GM19023 (cell line): ENCODE data around the gene VCAM1.
"Not testable (repeated sequence)": the region's sequence is repeated elsewhere in the genome, so short reads cannot be mapped to it uniquely, and the experiment has no call there.

ENCODE experiments used
- ATAC-seq: cut with Tn5 transposase; IDR thresholded peaks from one replicate; pipeline ENCODE4 v1.9.1; 2021; ENCODE audit warnings: mild to moderate bottlenecking, moderate library complexity; ENCODE audit not compliant: unreplicated experiment

The VCAM1 gene

GRCh38 chr1:100773444-100773843 lies 53.9 kb downstream of the VCAM1 start:
- ATAC-seq = no peak

DNA sequence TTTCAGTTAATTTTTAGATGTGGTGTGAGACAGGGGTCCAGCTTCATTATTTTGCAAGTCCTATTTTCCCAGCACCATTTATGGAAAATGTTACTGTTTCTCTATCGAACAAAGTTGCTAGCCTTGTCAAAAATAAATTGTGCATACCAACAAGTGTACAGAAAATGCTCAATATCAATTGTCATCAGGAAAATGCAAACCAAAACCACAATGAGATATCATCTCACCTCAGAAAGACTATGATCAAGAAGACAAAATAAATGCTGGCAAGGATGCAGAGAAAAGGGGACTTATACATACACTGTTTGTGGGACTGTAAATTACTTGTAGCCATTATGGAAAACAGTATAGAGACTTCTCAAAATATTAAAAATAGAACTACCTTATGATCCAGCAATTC lies 54.8 kb downstream of the VCAM1 start:
- ATAC-seq = no peak

DNA sequence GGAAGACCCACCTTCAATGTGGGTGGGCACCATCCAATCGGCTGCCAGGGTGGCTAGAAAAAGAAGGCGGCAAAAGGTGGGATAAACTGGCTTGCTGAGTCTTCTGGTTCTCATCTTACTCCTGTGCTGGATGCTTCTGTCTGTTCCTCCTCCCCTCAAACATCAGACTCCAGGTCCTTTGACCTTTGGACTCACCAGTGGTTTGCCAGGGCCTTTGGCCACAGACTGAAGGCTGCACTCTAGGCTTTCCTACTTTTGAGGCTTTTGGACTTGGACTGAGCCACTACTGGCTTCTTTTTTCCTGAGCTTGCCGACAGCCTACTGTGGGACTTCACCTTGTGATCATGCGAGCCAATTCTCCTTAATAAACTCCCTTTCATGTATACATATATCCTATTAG lies 55.9 kb downstream of the VCAM1 start:
- ATAC-seq = no peak

DNA sequence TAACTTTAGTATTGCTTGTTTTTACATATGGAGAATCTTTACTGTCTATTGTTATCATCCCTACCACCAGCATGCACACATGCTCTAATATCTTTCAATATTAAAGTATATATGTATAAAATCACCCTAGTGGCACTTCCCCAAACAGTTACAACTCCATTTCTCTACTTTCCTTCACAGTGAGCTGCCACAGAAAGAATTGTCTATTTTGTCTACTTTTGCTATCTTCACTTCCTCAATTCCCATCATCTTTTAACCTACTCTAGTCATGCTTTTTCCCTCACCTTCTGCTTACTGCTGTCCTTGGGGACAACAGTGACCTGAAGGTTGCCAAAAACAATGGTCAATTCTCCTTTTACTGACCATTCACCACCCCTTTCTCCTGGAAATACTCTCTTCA lies 59.2 kb downstream of the VCAM1 start:
- ATAC-seq = no peak

DNA sequence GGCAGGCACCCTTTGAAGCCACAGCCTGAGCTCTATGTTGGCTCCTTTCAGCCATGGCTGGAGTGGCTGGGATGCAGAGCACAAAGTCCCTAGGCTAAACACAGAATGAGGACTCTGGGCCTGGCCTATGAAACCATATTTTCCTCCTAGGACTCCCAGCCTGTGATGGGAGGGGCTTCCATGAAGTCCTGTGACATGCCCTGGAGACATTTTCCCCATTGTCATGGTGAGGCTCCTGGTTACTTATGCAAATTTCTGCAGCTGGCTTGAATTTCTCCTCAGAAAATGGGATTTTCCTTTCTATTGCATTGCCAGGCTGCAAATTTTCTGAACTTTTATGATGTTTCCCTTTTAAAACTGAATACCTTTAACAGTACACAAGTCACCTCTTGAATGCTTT lies 61.3 kb downstream of the VCAM1 start:
- no peak for ATAC-seq

DNA sequence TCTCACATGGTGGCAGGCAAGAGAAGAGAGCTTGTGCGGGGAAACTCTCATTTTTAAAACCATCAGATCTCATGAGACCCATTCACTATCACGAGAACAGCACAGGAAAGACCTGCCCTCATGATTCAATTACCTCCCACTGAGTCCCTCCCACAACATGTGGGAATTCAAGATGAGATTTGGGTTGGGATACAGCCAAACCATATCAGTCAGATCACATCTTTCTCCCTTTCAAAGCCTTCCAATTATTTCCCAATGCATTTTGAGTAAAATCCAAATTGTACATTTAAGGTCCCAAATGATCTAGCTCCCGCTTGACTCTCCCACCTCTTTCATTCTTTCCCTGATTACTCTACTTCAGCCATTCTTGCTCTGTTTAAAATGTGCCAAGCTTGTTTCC lies 62.2 kb downstream of the VCAM1 start:
- ATAC-seq = not testable (repeated sequence)

GRCh38 chr1:100782473-100783039 lies 63.0 kb downstream of the VCAM1 start:
- no peak for ATAC-seq

DNA sequence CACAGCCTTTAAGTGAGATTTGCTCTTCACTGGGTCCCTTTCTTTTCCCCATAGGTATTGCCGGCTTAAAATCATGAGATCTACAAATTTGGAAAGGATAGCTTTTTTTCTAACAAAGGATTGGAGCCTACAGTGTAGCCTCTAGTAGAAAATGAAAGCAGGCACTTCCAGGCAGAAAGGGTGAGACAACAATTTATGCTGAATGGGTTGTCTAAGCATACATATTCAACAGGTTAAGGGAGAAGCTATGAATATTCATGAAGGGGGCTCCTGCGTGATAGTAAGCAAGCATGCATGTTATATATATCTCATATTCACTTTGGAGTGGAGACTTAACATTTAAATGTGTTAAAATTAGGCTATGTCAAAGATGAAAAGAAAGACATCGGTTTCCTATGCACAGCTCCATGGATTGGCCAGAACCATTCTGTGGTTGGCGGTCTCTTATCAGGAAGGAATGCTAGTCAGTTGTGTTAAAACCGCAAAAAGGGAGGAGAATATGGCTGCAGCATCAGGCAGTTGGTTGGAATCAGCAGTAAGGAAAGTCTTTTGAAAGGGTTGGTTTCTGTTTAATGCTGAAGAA lies 66.0 kb downstream of the VCAM1 start:
- ATAC-seq = no peak

DNA sequence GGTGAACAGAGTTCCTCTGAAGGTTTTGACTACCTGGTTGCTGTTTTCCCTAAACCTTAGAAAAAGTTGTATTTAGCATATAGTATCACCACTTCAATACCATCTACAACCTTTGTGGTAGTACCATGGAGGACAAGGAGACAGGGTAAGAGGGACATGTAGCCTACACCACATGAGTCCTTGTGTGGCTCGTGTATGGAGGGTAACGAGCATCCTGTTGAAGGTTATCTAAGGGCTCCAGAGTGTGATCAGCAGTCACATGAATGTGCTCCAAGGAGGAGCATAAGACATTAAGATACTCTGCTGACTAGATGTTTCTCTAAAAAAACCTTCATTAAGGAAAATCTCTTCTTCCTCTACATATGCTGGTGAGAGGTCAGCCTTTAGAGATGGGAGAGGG lies 67.3 kb downstream of the VCAM1 start:
- ATAC-seq = no peak
